ENCODE results near the gene NDC1. TPM values are rescaled to one million over a fixed set of nuclear protein-coding genes. Genes with fewer than 3 reads are reported as not detected.

The NDC1 gene
- total RNA-seq, 2 donors from 2014 or later, result 32.4 to 38.7 TPM

GRCh38 chr1:53733447-53733931, 104.6 kb downstream of the NDC1 start:
- H3K4me1 ChIP-seq (ENCODE audit: control insufficient read depth, insufficient read depth, low read length), result peaks cover 11% of the 10 kb centered on the region
- DNase-seq, result no peak

GRCh38 chr1:53732912-53733317, 105.2 kb downstream of the NDC1 start:
- no peaks in the 10 kb centered on the region for H3K36me3 ChIP-seq (ENCODE audit: control insufficient read depth, insufficient read depth, low read length)
- WGBS, 2 experiments (ENCODE audit: insufficient coverage in 1 of 2, insufficient read length in 1 of 2), result 87 to 100% methylated on average over 2 to 6 of the region's 6 CpGs
- no peak overlapping the region for H3K27ac Mint-ChIP-seq
- peaks cover 11% of the 10 kb centered on the region for H3K4me1 ChIP-seq (ENCODE audit: control insufficient read depth, insufficient read depth, low read length)
- no peaks in the 10 kb centered on the region for H3K9me3 Mint-ChIP-seq
- H3K27ac ChIP-seq (ENCODE audit: low read depth, low read length), result no peak overlapping the region
- H3K9me3 ChIP-seq (ENCODE audit: control insufficient read depth, low read length), result no peaks in the 10 kb centered on the region
- no peak overlapping the region for H3K4me3 Mint-ChIP-seq
- H3K27me3 ChIP-seq (ENCODE audit: control insufficient read depth, insufficient read depth, low read length, poor library complexity, severe bottlenecking), result peaks cover 29% of the 10 kb centered on the region
- H3K27me3 Mint-ChIP-seq (ENCODE audit: insufficient read depth), result peaks cover 16% of the 10 kb centered on the region
- no peaks in the 10 kb centered on the region for H3K36me3 Mint-ChIP-seq (ENCODE audit: low read depth)
- H3K9ac ChIP-seq (ENCODE audit: extremely low read depth, low read length, poor library complexity, severe bottlenecking), result no peak overlapping the region
- TF ChIP-seq, protein P1, sequence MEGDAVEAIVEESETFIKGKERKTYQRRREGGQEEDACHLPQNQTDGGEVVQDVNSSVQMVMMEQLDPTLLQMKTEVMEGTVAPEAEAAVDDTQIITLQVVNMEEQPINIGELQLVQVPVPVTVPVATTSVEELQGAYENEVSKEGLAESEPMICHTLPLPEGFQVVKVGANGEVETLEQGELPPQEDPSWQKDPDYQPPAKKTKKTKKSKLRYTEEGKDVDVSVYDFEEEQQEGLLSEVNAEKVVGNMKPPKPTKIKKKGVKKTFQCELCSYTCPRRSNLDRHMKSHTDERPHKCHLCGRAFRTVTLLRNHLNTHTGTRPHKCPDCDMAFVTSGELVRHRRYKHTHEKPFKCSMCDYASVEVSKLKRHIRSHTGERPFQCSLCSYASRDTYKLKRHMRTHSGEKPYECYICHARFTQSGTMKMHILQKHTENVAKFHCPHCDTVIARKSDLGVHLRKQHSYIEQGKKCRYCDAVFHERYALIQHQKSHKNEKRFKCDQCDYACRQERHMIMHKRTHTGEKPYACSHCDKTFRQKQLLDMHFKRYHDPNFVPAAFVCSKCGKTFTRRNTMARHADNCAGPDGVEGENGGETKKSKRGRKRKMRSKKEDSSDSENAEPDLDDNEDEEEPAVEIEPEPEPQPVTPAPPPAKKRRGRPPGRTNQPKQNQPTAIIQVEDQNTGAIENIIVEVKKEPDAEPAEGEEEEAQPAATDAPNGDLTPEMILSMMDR (conservative IDR thresholded peaks at IDR 0.05), result no peak
- H3K4me1 Mint-ChIP-seq, result peaks cover 26% of the 10 kb centered on the region
- H3K4me3 ChIP-seq (ENCODE audit: low read length), result no peak overlapping the region
- DNase-seq, result no peak

More at GRCh38 chr1:53733447-53733931, 104.6 kb downstream of the NDC1 start:
- H3K4me1 Mint-ChIP-seq, result peaks cover 26% of the 10 kb centered on the region
- H3K27me3 ChIP-seq (ENCODE audit: control insufficient read depth, insufficient read depth, low read length, poor library complexity, severe bottlenecking), result peaks cover 35% of the 10 kb centered on the region
- no peak overlapping the region for H3K27ac ChIP-seq (ENCODE audit: low read depth, low read length)
- H3K9ac ChIP-seq (ENCODE audit: extremely low read depth, low read length, poor library complexity, severe bottlenecking), result no peak overlapping the region
- H3K4me3 Mint-ChIP-seq, result no peak overlapping the region
- no peak overlapping the region for H3K27ac Mint-ChIP-seq
- no peaks in the 10 kb centered on the region for H3K36me3 Mint-ChIP-seq (ENCODE audit: low read depth)
- 85 to 92% methylated on average over 11 to 12 of the region's 12 CpGs for WGBS, 2 experiments (ENCODE audit: insufficient coverage in 1 of 2, insufficient read length in 1 of 2)
- peaks cover 22% of the 10 kb centered on the region for H3K27me3 Mint-ChIP-seq (ENCODE audit: insufficient read depth)
- no peaks in the 10 kb centered on the region for H3K36me3 ChIP-seq (ENCODE audit: control insufficient read depth, insufficient read depth, low read length)
- TF ChIP-seq, protein P1 (conservative IDR thresholded peaks at IDR 0.05), result no peak
- no peaks in the 10 kb centered on the region for H3K9me3 ChIP-seq (ENCODE audit: control insufficient read depth, low read length)
- H3K4me3 ChIP-seq (ENCODE audit: low read length), result no peak overlapping the region
- H3K9me3 Mint-ChIP-seq, result no peaks in the 10 kb centered on the region

DNA sequence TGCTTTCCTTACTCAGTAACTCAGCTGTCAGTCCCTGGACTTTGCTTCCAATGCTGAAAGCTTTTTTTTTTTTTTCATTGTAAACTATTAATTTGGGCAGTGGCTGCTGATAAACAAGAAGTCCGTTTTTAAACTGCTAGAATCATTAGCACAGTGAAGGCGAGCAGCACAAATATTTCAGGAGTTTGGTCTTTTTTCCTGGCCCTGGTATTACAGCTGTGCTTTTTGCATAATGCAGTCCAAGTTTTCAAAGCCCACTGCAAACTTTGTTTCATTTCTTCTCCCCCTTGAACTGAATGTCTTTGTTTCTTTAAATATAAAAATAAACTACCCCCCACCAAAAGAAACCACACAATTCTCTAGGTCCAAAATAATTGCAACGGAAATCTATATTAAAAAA, 105.7 kb downstream of the NDC1 start:
- H3K9me3 ChIP-seq (ENCODE audit: control insufficient read depth, low read length), result no peaks in the 10 kb centered on the region
- Mint-ChIP-seq H3K4me1 (peaks cover 26% of the 10 kb centered on the region), H3K4me3 (no peak overlapping the region), H3K27ac (no peak overlapping the region), H3K9me3 (no peaks in the 10 kb centered on the region), H3K36me3 (ENCODE audit: low read depth) (no peaks in the 10 kb centered on the region), H3K27me3 (ENCODE audit: insufficient read depth) (peaks cover 14% of the 10 kb centered on the region)
- no peak overlapping the region for H3K4me3 ChIP-seq (ENCODE audit: low read length)
- WGBS, 2 experiments (ENCODE audit: insufficient coverage in 1 of 2, insufficient read length in 1 of 2), result 41 to 50% methylated on average over 2 of the region's 3 CpGs
- peaks cover 24% of the 10 kb centered on the region for H3K27me3 ChIP-seq (ENCODE audit: control insufficient read depth, insufficient read depth, low read length, poor library complexity, severe bottlenecking)
- H3K4me1 ChIP-seq (ENCODE audit: control insufficient read depth, insufficient read depth, low read length), result peaks cover 11% of the 10 kb centered on the region
- H3K36me3 ChIP-seq (ENCODE audit: control insufficient read depth, insufficient read depth, low read length), result no peaks in the 10 kb centered on the region
- no peak overlapping the region for H3K27ac ChIP-seq (ENCODE audit: low read depth, low read length)
- no peak overlapping the region for H3K9ac ChIP-seq (ENCODE audit: extremely low read depth, low read length, poor library complexity, severe bottlenecking)
- no peak for DNase-seq
- TF ChIP-seq, protein P1 (conservative IDR thresholded peaks at IDR 0.05), result no peak

Data from endodermal cell (in vitro differentiated cells).